Measurements from ENCODE around the gene RPL7A.
A peak's percentile ranks its signal among the peaks of the same experiment; 100 is the strongest.
"Not testable (repeated sequence)": the region's sequence is repeated elsewhere in the genome, so short reads cannot be mapped to it uniquely, and the experiment has no call there.

Gene RPL7A

GRCh38 chr9:133329306-133330156 lies 18.5 kb upstream of the RPL7A start:
- not testable (repeated sequence) for DNase-seq

- no peak for DNase-seq
These were observed 16.8 kb upstream of the RPL7A start for GRCh38 chr9:133331221-133331620.

- no peak for DNase-seq
These were observed 16.2 kb upstream of the RPL7A start for GRCh38 chr9:133331641-133332380.

- DNase-seq, result no peak
These were observed 15.7 kb upstream of the RPL7A start for GRCh38 chr9:133332381-133332730.

GRCh38 chr9:133333011-133333410 lies 15.0 kb upstream of the RPL7A start:
- no peak for DNase-seq

GRCh38 chr9:133333566-133333965 lies 14.5 kb upstream of the RPL7A start:
- no peak for DNase-seq

- no peak for DNase-seq
These were observed 13.9 kb upstream of the RPL7A start for GRCh38 chr9:133334161-133334560.

GRCh38 chr9:133334888-133335287 lies 13.1 kb upstream of the RPL7A start:
- not testable (repeated sequence) for DNase-seq

- peak; percentile 76 for DNase-seq
These were observed 11.8 kb upstream of the RPL7A start, which contains the start of gene SURF6 for GRCh38 chr9:133335924-133336811. Gene SURF6, minus strand, starts transcription at chr9:133336188. Its CDS starts 56 bp downstream, at chr9:133336132.

- DNase-seq, result no peak
These were observed 8.4 kb upstream of the RPL7A start for GRCh38 chr9:133339641-133340040.

- DNase-seq, result no peak
These were observed 7.8 kb upstream of the RPL7A start for GRCh38 chr9:133340256-133340655.

- DNase-seq, result no peak
These were observed 7.1 kb upstream of the RPL7A start for GRCh38 chr9:133340916-133341315.

- DNase-seq, result no peak
These were observed 6.5 kb upstream of the RPL7A start for GRCh38 chr9:133341369-133342068.

- no peak for DNase-seq
These were observed 6.0 kb upstream of the RPL7A start for GRCh38 chr9:133342069-133342406.

GRCh38 chr9:133342570-133342969 lies 5.4 kb upstream of the RPL7A start:
- DNase-seq, result no peak

- DNase-seq, result no peak
These were observed 3.9 kb upstream of the RPL7A start for GRCh38 chr9:133344071-133344470.

GRCh38 chr9:133344979-133345378 lies 3.0 kb upstream of the RPL7A start:
- DNase-seq, result no peak

- DNase-seq, result no peak
These were observed 2.4 kb upstream of the RPL7A start for GRCh38 chr9:133345596-133345995.

GRCh38 chr9:133346021-133346785 lies 1.8 kb upstream of the RPL7A start:
- DNase-seq, result no peak

- no peak for DNase-seq
These were observed 468 bp upstream of the RPL7A start for GRCh38 chr9:133347515-133347984.

- DNase-seq, result no peak
These were observed 928 bp downstream of the RPL7A start for GRCh38 chr9:133348718-133349573.
